NCI-H187 (cell line): ENCODE results near the gene B4GALNT4.
"Not testable (repeated sequence)": the region's sequence is repeated elsewhere in the genome, so short reads cannot be mapped to it uniquely, and the experiment has no call there.

Experiments
- DNase-seq, 2 experiments: peaks; one replicate each; lab custom pipeline; 2025; lab: John Stamatoyannopoulos, UW

The B4GALNT4 gene

DNA sequence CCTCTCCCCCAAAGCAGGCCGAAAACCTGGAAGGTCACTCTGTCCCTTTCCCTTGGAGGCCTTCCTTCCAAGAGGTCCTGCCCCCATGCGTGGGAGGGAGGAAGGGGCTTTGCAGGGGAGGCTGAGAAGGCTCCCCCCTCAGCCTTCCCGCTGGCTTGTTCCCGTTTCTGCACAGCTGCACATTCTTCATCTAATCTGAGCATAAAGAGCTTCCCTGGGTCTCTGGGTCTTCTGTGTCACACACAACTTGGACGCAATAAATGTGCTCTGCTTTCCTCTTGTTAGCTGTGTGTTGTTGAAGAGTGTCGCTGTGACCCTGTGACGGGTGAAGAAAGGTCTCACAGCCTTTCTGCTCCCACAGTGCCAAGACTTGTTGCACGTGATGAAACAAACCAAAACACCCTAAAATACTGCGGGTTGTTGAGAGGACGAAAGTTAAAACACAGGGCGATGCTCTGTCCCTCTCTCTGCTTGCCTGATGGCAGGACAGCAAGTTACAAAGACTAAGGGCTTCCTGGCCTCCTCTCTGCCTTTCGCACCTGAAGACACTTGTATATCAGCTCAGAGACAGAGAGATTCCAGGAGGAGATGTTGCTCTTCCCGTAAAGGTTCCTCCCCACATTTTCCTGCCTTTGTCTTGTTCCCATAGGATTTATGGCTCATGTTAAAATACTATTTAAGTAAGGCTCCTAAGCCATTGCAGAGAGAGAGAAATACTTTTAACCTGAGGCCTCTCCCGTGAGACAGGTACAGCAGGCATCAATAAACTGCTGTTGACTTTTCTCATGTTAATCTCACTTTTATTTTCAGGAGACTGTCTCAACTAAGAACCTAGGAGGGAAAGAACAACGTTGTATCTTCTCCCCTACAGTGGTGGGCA, 33.3 kb upstream of the B4GALNT4 start:
- no peak for DNase-seq

DNA sequence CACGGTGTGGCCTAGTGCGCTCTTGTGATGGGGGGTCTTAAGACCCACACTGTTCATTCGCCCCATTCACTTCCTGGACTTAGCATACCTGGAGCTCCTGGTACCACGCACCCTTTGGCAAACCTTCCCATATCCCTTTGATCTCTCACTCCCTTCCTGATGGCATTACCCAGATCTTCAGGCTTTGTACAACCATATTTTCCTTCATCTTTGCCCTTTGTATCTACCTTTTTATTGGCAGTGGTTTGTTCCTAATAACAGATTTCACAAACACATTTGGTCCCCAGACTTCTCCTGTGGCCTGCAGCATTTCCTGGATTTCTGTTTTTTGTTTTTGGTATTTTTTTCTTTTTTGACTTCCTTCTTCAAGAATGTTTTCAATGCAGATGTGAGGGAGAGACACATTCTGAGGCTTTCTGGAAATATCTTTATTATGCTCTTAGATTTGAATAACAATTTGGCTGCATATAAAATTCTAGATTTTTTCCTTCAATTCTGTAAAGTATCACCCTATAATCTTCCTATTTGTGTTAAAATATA, 32.6 kb upstream of the B4GALNT4 start:
- no peak for DNase-seq

DNA sequence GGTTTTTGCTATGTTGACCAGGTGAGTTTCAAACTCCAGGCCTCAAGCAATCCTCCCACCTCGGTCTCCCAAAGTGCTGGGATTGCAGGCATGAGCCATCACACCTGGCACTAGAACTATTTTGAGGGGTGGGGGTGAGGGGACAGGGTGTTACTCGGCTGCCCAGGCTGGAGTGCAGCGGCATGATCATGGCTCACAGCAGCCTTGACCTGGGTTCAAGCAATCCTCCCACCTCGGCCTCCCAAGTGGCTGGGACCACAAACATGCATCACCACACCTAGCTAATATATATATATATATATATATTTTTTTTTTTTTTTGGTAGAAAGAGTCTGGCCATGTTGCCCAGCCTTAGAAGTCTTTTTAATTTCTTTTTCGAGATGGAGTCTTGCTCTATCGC, 31.6 kb upstream of the B4GALNT4 start:
- no peak for DNase-seq

DNA sequence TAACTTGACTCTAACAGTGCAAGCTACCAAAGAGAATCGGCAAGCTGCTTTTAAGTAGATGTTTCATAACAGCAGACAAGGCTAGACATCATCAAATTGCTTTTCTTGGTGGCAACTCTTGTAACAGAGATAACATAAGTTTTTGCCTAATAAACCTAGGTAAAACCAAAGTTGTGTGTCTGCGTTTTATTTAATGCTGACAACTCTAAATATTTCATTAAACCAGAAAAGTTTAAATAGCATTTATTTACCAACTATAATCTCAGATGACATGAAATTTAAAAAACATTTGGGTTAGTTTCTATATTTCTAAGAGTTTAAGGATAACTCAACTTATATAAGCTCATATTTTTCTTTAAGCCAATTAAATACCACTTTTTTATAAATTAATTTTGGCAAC, 29.3 kb upstream of the B4GALNT4 start:
- DNase-seq, result no peak

DNA sequence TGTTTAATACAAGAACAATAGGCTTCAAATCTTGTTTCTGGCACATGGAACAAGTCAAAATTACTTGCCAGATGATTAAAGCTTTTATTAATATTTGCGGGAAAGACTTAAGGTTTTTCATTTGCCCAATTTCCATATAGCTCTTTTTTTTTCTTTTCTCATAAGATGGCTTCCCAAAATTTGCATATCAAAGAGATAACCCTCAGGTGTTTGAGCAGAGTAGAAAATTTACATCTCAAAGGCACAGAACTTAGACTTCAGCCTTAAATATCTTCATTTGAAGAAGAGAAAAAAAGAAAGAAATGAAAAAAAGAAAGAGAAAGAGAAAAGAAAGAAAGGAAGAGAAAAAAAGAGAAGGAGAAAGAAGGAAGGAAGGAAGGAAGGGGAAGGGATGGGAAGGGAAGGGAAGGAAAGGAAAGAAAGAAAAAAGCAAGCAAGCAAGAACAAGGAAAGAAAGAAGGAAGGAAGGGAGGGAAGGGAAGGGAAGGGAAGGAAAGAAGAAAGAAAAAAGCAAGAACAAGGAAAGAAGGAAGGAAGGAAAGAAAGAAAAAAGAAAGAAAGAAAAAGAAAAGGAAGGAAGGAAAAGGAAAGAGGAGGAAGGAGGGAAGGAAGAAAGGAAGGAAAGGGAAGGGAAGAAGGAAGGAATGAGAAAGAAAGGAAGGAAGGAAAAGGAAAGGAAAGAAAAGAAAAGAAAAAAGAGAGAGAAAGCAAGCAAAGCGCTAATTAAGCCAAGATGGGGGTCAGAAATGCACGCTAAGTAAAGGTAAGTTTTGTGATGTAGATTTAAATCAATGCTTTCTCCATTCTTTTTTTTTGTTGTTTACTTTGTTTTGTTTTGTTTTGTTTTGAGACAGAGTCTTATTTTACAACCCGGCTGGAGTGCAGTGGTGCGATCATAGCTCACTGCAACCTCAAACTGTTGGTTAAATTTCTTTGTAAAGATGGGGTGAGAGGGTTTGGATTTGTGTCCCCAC, 28.5 kb upstream of the B4GALNT4 start:
- no peak for DNase-seq

DNA sequence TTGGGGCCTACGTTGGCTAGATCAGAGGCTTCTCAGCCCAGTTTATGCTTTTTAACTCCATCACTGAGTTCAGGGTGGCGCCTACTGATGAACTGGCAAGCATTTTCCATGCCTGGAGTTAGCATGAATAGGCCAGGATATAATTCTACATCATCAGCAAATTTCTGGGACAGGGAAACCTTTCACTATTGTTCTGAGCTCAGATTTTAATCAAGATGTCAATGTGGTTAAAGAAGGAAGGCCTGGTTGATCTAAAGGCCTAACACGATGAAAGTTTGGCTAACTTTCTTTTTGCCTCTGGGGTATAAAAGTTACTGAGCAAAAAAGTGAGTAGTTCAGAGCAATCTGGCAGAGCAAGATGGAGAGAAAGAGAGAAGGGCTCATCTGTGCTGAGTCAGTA, 27.0 kb upstream of the B4GALNT4 start:
- no peak for DNase-seq

DNA sequence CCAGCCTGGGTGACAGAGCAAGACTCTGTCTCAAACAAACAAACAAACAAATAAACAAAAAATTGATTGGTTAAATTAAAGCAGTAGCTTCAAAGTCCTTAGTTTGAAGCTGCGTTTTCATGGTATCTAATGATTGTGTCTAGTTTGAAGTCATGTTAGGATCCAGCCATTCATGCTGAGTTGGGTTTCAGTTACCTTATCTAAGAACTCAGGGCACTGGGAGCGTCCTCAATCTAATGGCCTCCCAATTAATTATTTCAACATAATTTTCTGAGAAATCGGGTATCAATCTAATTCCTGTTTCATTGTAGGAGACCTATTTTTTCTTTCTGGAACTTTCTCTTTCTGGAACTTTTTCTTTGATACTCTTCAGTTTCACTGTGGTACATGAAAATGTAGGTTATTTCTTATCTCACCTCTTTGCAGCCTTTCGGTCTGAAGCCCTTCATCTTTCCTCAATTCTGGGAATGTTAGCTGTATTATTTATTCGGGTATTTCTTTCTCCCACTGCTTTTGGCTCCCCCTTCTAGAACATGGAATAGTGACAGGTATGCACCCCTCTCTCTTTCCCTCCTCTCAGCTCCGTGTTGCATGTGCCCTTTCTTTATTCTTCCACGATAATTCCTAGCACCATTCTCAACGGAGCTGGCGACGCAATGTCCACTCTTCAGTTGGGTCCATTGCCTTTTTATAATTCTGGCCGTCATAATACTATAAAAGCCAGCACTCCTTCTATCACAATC, 24.3 kb upstream of the B4GALNT4 start:
- no peak for DNase-seq

DNA sequence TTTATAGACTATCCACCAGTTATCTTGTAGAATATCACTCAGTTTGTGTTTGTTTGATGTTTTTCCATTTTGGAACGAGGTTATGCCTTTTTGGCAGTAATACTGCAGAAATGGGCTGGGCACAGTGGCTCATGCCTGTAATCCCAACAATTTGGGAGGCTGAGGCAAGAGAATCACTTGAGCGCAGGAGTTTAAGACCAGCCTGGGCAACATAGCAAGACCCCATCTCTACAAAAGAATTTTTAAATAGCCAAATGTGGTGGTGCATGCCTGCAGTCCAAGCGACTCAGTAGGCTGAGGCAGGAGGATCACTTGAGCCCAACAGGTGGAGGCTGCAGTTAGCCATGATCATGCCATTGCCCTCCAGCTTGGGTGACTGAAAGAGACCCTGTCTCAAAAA, 22.8 kb upstream of the B4GALNT4 start:
- no peak for DNase-seq

DNA sequence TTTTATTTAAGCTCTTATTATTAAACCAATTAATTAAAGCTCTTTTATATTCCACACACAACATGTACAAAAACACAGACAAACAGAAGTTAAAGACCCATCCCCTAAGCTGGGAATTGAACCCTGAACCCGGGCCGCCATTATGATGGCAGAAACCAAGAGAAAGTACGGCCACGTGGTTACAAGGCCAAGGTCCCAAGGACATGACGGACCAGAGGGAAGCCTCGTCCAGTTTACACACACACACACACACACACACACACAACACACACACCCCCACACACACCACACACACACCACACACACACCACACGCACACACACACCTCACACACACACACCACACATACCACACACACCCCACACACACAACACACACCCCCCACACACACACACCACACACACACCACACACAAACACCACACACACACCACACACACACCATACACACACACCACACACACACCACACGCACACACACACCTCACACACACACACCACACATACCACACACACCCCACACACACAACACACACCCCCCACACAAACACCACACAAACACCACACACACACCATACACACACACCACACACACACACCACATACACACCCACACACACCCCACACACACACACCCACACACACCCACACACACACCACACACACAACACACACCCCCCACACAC, 19.9 kb upstream of the B4GALNT4 start:
- not testable (repeated sequence) for DNase-seq

DNA sequence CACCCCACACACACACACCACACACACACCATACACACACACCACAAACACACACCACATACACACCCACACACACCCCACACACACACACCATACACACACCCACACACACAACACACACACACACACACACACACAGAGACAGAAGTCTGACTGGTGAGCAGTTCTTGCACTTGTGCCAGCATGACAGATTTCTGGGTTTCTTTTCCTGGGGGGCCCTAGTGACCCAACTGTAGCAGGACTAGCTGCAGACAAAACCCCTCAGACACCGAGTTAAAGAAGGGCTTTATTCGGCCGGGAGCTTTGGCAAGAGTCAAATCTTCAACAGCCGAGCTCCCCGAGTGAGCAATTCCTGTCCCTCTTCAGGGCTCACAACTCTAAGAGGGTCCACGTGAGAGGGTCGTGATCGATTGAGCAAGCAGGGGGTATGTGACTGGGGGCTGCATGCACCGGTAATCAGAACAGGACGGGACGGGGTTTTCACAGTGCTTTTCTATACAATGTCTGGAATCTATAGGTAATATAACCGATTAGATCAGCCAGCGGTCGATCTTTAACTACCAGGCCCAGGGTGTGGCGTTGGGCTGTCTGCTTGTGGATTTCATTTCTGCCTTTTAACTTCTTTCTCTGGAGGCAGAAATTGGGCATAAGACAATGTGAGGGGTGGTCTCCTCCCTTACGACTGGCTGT, 19.1 kb upstream of the B4GALNT4 start:
- not testable (repeated sequence) for DNase-seq

DNA sequence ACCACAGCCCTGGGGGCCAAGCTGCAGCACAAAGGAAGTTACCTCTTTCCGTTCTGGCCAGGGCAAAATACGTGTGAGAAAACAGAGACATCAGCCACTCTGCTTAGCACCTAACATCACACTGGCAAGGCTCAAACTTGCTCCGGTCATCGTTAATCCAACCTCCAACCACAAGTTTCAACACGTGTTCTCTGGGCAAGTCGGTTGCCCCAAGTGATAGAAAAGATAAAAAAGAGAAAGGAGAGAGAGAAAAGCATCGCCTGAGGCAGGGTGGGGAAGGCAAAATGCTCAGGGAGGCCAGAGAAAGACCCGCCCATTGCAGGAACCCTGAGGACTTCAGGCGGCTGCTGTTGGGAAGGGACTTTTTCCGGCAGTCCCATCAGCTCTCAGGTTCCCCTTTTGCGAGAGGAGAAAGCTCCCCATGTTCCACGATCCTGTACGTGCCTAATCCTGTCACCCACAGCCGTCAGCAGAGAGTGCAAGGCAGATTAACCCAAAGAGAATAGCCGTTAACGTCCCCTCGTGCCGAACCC, 18.5 kb upstream of the B4GALNT4 start:
- no peak for DNase-seq

DNA sequence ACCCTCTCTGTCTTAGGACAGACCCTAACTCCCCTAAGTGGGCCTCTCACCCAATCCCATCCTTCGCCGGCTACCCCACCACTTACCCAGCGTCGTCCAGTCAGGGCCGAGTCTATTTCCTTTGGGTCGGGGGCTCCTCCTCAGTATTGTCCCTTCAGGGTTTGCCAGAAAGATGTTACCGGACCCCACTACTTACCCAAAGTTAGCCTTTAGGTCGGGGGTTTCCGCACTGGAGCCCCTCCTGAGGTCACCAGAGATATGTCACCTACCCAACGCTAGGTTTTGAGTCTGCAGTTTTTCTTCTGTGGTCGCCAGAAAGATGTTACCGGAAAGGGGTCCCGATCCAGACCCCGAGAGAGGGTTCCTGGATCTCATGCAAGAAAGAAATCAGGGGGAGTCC, 17.9 kb upstream of the B4GALNT4 start:
- no peak for DNase-seq

DNA sequence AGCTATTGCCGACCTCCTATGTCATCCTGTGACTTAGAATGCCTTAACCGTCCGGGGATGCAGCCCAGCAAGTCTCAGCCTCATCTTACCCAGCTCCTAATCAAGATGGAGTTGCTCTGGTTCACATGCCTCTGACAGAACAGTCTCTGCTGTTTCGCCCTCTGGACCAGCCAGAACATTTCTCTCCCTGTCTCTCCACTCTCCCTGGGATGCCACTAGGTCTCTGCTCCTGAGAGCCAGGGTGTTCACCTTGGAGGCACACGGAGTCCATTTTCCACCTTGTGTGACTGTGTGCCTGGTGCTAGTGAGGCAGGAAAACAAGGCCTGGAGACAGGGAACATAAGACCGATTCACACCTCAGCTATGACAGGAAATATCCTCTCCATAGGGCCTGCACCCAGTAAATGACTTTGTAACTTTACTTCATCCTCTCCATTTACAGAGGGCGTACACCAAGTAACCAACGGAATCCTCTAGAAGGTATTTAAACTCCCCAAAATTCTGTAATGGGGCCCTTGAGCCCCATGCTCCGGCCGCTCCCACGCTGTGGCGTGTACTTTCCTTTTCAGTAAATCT, 16.8 kb upstream of the B4GALNT4 start:
- no peak for DNase-seq

DNA sequence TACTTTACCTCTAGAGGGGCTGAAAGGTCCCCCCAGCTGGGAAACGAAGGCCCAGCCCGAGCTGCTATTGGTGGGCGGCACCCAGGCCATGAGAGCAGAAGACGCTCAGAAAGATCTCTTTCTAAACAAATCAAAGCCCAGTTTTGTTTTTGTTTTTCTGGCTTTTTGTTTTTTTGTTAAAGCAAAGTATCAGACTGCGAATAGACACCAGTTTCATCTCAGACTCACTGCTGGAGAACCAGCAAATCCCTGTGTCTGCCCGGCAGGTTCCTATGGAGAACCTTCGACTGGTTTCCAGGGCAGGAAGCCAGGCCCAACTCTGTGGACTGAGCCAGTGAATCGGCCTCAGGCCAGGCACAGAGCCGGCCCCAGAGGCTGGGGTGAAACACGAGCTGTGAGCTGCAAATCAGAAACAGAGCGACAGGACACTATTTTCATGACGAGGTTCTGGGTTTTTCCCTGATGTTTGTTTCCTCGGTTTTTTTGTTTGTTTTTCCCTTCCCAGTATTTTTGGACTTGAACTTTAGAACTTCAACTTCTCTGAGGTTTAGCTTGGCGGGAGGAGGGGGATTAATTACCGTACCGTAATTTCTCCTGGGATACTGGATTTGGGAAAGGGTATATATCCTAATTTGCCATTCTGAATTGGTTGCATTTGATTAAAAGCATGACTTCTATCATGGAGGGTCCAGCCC, 16.0 kb upstream of the B4GALNT4 start:
- no peak for DNase-seq

DNA sequence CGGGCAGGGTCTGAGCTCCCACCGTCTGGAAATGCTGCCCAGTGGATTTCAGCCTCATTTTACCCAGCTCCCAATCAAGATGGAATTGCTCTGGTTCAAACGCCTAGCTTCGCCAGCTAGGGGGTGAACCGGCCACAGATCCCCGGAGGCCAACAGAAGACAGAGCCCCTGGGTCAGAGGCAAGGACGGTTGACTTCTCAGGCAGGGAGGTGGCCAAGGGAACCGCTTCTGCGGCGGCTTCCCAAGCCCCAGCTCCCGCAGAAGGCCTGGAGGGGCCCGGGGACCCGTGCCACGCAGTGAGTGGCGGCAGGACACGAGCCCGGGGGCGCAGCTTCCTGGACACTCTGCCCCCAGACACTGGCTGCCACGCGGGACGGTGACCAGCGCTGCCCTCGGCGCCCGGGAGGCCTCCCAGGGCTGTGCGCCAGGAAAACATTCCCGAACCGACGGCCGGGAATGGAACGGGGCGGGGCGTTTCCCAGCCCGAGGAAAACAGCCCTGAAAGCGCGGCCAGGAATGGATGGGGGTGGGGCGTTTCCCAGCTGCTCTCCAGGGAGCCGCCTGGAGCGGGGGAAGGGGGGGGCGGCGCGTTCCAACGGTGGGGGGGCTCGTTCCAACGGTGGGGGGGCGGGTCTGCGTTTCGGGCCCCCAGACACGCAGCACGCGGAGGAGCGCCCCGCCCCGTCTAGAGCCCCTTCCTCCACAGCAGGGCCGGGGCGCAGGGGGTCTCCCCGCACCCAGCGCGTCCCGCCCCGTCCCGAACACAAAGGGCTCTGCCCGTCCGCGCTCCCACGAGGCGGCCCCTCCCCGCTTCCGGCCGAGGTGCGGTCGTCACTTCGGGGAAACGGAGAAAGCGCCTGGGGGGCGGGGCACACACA, 13.5 kb upstream of the B4GALNT4 start:
- DNase-seq, result peak in 1 of 2 experiments; percentile 41

DNA sequence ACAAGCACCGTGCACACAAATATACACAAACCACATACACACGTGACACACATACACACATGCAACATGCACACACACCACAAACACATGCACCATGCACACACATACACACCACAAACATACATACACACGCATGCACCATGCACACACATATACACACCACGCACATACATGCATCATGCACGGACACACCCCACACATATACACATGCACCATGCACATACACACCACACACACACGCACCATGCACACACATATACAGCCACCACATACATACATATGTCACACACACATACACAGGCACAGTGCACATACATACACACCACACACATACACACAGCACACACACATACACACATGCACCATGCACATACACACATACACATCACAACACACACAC, 12.7 kb upstream of the B4GALNT4 start:
- no peak for DNase-seq

DNA sequence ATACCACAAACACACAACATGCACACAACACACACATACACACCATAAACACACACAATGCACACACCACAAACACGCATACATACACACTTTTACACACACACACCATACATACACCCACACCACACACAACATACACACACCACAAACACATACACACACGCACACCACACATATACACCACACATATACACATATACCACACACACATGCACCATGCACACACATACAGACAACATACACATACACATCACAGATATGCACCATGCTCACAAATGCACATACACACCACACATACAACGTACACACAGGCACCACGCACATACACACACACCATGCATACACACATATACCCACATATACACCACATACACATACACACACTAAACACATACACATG, 11.7 kb upstream of the B4GALNT4 start:
- no peak for DNase-seq

DNA sequence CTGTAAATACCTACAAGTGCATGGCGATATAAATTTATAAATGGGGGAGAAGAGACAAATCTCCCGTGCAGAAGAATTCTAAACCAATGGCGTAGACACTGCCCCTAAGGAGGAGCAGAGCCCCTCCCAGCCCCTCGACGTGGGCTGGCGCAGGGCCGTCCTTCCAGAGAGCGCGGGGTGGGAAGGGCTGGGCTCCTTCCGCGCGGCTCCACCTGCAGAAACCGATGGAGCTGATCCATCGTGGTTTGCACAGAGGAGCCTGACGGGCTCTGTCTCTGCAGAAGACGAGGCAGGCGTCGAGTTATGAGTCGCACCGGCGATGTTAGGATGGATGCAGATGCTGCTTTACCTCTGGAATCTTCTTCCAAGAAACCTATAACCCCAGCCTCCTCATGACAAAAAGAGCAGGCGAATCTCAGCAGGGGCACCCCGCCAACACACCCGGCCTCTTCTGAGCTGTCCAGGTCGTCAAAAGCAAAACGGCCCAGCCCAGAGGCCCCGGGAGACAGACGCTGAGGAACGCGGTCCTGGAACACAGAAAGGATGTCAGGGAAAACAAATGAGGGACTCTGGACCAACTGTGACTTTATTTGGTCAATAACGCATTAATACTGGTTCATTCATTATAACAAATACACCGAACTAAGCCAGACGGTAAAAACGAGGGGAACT, 11.0 kb upstream of the B4GALNT4 start:
- DNase-seq, result no peak
